ENCODE data around the gene ARMS2. TPM values are rescaled to one million over a fixed set of nuclear protein-coding genes. Genes with fewer than 3 reads are reported as not detected.

Gene ARMS2
- total and polyA plus RNA-seq, 2 experiments from 2014 or later: not detected

- H3K36me3 ChIP-seq (ENCODE audit: insufficient read depth): no peaks in the 10 kb centered on the region
- H3K4me3 Mint-ChIP-seq: no peak overlapping the region
- no peaks in the 10 kb centered on the region for H3K9me2 ChIP-seq (ENCODE audit: insufficient read depth)
- no peaks in the 10 kb centered on the region for H3K79me2 ChIP-seq (replicated peaks; ENCODE audit: insufficient read depth)
- H3K4me3 ChIP-seq: no peak overlapping the region
- H3K27ac Mint-ChIP-seq: no peak overlapping the region
- no peak overlapping the region for H3K4me2 ChIP-seq
- no peak overlapping the region for H2AFZ ChIP-seq
- H3K27ac ChIP-seq (ENCODE audit: low read depth): no peak overlapping the region
- peaks cover 2% of the 10 kb centered on the region for H3K27me3 Mint-ChIP-seq (ENCODE audit: insufficient read depth, low read depth, poor library complexity)
- no peaks in the 10 kb centered on the region for H4K20me1 ChIP-seq (replicated peaks; ENCODE audit: insufficient read depth)
- H3K4me1 Mint-ChIP-seq: no peaks in the 10 kb centered on the region
- ATAC-seq: no peak
- H3K27me3 ChIP-seq (ENCODE audit: insufficient read depth): no peaks in the 10 kb centered on the region
- no peak for DNase-seq (ENCODE audit: low spot score)
- TF ChIP-seq JUNB (IDR thresholded peaks at IDR 0.05; ENCODE audit: unreplicated experiment) (no peak), ETS1 (IDR thresholded peaks at IDR 0.05) (no peak), POLR2AphosphoS5 (IDR thresholded peaks at IDR 0.05; ENCODE audit: low read depth) (no peak), ZNF114 (CRISPR knock-in tag; IDR thresholded peaks at IDR 0.05) (no peak), CREB1 (CRISPR knock-in tag; IDR thresholded peaks at IDR 0.05; ENCODE audit: low read depth) (no peak), EZH2 (IDR thresholded peaks at IDR 0.05; ENCODE audit: low read depth, unreplicated experiment) (no peak), NANOG (IDR thresholded peaks at IDR 0.05; ENCODE audit: borderline replicate concordance) (no peak), EZH2phosphoT487 (IDR thresholded peaks at IDR 0.05; ENCODE audit: unreplicated experiment) (no peak), ZNF331 (CRISPR knock-in tag; IDR thresholded peaks at IDR 0.05; ENCODE audit: low read depth) (no peak), STAT1 (IDR thresholded peaks at IDR 0.05; ENCODE audit: unreplicated experiment) (no peak)
- TF ChIP-seq, protein P1, sequence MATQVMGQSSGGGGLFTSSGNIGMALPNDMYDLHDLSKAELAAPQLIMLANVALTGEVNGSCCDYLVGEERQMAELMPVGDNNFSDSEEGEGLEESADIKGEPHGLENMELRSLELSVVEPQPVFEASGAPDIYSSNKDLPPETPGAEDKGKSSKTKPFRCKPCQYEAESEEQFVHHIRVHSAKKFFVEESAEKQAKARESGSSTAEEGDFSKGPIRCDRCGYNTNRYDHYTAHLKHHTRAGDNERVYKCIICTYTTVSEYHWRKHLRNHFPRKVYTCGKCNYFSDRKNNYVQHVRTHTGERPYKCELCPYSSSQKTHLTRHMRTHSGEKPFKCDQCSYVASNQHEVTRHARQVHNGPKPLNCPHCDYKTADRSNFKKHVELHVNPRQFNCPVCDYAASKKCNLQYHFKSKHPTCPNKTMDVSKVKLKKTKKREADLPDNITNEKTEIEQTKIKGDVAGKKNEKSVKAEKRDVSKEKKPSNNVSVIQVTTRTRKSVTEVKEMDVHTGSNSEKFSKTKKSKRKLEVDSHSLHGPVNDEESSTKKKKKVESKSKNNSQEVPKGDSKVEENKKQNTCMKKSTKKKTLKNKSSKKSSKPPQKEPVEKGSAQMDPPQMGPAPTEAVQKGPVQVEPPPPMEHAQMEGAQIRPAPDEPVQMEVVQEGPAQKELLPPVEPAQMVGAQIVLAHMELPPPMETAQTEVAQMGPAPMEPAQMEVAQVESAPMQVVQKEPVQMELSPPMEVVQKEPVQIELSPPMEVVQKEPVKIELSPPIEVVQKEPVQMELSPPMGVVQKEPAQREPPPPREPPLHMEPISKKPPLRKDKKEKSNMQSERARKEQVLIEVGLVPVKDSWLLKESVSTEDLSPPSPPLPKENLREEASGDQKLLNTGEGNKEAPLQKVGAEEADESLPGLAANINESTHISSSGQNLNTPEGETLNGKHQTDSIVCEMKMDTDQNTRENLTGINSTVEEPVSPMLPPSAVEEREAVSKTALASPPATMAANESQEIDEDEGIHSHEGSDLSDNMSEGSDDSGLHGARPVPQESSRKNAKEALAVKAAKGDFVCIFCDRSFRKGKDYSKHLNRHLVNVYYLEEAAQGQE (IDR thresholded peaks at IDR 0.05; ENCODE audit: unreplicated experiment): no peak
- TF ChIP-seq, protein P2, sequence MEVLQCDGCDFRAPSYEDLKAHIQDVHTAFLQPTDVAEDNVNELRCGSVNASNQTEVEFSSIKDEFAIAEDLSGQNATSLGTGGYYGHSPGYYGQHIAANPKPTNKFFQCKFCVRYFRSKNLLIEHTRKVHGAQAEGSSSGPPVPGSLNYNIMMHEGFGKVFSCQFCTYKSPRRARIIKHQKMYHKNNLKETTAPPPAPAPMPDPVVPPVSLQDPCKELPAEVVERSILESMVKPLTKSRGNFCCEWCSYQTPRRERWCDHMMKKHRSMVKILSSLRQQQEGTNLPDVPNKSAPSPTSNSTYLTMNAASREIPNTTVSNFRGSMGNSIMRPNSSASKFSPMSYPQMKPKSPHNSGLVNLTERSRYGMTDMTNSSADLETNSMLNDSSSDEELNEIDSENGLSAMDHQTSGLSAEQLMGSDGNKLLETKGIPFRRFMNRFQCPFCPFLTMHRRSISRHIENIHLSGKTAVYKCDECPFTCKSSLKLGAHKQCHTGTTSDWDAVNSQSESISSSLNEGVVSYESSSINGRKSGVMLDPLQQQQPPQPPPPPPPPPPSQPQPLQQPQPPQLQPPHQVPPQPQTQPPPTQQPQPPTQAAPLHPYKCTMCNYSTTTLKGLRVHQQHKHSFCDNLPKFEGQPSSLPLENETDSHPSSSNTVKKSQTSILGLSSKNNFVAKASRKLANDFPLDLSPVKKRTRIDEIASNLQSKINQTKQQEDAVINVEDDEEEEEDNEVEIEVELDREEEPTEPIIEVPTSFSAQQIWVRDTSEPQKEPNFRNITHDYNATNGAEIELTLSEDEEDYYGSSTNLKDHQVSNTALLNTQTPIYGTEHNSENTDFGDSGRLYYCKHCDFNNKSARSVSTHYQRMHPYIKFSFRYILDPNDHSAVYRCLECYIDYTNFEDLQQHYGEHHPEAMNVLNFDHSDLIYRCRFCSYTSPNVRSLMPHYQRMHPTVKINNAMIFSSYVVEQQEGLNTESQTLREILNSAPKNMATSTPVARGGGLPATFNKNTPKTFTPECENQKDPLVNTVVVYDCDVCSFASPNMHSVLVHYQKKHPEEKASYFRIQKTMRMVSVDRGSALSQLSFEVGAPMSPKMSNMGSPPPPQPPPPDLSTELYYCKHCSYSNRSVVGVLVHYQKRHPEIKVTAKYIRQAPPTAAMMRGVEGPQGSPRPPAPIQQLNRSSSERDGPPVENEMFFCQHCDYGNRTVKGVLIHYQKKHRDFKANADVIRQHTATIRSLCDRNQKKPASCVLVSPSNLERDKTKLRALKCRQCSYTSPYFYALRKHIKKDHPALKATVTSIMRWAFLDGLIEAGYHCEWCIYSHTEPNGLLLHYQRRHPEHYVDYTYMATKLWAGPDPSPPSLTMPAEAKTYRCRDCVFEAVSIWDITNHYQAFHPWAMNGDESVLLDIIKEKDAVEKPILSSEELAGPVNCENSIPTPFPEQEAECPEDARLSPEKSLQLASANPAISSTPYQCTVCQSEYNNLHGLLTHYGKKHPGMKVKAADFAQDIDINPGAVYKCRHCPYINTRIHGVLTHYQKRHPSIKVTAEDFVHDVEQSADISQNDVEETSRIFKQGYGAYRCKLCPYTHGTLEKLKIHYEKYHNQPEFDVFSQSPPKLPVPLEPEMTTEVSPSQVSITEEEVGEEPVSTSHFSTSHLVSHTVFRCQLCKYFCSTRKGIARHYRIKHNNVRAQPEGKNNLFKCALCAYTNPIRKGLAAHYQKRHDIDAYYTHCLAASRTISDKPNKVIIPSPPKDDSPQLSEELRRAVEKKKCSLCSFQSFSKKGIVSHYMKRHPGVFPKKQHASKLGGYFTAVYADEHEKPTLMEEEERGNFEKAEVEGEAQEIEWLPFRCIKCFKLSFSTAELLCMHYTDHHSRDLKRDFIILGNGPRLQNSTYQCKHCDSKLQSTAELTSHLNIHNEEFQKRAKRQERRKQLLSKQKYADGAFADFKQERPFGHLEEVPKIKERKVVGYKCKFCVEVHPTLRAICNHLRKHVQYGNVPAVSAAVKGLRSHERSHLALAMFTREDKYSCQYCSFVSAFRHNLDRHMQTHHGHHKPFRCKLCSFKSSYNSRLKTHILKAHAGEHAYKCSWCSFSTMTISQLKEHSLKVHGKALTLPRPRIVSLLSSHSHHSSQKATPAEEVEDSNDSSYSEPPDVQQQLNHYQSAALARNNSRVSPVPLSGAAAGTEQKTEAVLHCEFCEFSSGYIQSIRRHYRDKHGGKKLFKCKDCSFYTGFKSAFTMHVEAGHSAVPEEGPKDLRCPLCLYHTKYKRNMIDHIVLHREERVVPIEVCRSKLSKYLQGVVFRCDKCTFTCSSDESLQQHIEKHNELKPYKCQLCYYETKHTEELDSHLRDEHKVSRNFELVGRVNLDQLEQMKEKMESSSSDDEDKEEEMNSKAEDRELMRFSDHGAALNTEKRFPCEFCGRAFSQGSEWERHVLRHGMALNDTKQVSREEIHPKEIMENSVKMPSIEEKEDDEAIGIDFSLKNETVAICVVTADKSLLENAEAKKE (CRISPR knock-in tag; IDR thresholded peaks at IDR 0.05): no peak
- TF ChIP-seq, protein P3, sequence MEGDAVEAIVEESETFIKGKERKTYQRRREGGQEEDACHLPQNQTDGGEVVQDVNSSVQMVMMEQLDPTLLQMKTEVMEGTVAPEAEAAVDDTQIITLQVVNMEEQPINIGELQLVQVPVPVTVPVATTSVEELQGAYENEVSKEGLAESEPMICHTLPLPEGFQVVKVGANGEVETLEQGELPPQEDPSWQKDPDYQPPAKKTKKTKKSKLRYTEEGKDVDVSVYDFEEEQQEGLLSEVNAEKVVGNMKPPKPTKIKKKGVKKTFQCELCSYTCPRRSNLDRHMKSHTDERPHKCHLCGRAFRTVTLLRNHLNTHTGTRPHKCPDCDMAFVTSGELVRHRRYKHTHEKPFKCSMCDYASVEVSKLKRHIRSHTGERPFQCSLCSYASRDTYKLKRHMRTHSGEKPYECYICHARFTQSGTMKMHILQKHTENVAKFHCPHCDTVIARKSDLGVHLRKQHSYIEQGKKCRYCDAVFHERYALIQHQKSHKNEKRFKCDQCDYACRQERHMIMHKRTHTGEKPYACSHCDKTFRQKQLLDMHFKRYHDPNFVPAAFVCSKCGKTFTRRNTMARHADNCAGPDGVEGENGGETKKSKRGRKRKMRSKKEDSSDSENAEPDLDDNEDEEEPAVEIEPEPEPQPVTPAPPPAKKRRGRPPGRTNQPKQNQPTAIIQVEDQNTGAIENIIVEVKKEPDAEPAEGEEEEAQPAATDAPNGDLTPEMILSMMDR (conservative IDR thresholded peaks at IDR 0.05; ENCODE audit: low read depth in 2 of 2): no peak
- no peaks in the 10 kb centered on the region for H3K4me1 ChIP-seq (ENCODE audit: insufficient read depth)
- H3F3A ChIP-seq (replicated peaks; ENCODE audit: low read depth): no peaks in the 10 kb centered on the region
- H3K36me3 Mint-ChIP-seq (ENCODE audit: low read depth): peaks cover 9% of the 10 kb centered on the region
- peaks cover 16% of the 10 kb centered on the region; the same call in 2 of the 3 replicates for H3K9me3 Mint-ChIP-seq
Observed at GRCh38 chr10:122441961-122442360, 12.5 kb upstream of the ARMS2 start.

Data from GM23338 (cell line).